Mononuclear cell (primary cell): ENCODE data around the gene OR4K1. TPM values are rescaled to one million over a fixed set of nuclear protein-coding genes. Genes with fewer than 3 reads are reported as not detected.
"Not testable (repeated sequence)": the region's sequence is repeated elsewhere in the genome, so short reads cannot be mapped to it uniquely, and the experiment has no call there.

Source experiments
- H3K27me3 ChIP-seq: 2 replicates; pipeline ENCODE4 v1.6.0; 2011; ENCODE audit warnings: low read length, control low read depth; ENCODE audit not compliant: insufficient read depth
- H3K4me1 ChIP-seq: 2 replicates; pipeline ENCODE4 v1.5.1; 2011; ENCODE audit warnings: mild to moderate bottlenecking, low read length, control low read depth; ENCODE audit not compliant: insufficient read depth
- H3K4me3 ChIP-seq: 2 replicates; pipeline ENCODE4 v1.5.1; 2011; ENCODE audit warnings: mild to moderate bottlenecking, low read length, moderate library complexity
- H3K9me3 ChIP-seq: 2 replicates; pipeline ENCODE4 v1.5.1; 2011; ENCODE audit warnings: low read depth, mild to moderate bottlenecking, control low read depth, low read length
- total RNA-seq: library from RNA; depleted of rRNA; stranded (reverse); fragments of >200 nt; gene quantifications from one replicate; pipeline ENCODE4 v1.2.3, GENCODE V29; 2012

The OR4K1 gene, protein sequence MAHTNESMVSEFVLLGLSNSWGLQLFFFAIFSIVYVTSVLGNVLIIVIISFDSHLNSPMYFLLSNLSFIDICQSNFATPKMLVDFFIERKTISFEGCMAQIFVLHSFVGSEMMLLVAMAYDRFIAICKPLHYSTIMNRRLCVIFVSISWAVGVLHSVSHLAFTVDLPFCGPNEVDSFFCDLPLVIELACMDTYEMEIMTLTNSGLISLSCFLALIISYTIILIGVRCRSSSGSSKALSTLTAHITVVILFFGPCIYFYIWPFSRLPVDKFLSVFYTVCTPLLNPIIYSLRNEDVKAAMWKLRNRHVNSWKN
- total RNA-seq = 0.21 TPM

DNA sequence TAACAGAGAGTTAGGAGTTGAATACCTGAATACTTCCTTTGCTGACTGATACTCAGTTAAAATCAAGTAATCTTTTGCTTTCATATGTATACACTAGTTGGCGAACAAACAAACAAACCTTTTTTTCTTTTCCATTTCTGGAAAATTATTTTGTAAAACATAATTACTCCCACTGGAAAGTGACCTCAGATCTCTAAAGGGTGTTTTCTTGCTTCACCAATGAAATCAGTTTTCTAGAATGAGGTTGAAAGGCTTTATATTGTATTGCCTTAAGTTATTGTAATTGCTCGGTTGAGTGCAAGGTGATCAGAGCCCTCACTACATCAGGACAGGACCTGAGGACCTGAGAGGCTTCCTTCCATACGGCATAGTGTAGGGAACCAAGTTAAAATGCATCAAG is at the start of gene OR4K1:
Gene OR4K1 (plus strand): TSS at position 301 of the 400 bp plus-strand sequence. CDS start 4,750 bp downstream, outside the sequence.
- Histone ChIP-seq H3K4me1 (no peaks in the 10 kb centered on the region), H3K27me3 (no peaks in the 10 kb centered on the region), H3K4me3 (no peak within 1 kb of the TSS), H3K9me3 (no peaks in the 10 kb centered on the region)

GRCh38 chr14:19895282-19895681 is 35.4 kb upstream of the OR4K1 start:
- H3K9me3 ChIP-seq = peaks cover 14% of the 10 kb centered on the region
- no peak overlapping the region for H3K4me3 ChIP-seq
- H3K4me1 ChIP-seq = no peaks in the 10 kb centered on the region
- H3K27me3 ChIP-seq = no peaks in the 10 kb centered on the region

- Histone ChIP-seq H3K4me1 (no peaks in the 10 kb centered on the region), H3K9me3 (no peaks in the 10 kb centered on the region), H3K4me3 (no peak overlapping the region), H3K27me3 (no peaks in the 10 kb centered on the region)
Measured at GRCh38 chr14:19900999-19901398, 29.7 kb upstream of the OR4K1 start.

DNA sequence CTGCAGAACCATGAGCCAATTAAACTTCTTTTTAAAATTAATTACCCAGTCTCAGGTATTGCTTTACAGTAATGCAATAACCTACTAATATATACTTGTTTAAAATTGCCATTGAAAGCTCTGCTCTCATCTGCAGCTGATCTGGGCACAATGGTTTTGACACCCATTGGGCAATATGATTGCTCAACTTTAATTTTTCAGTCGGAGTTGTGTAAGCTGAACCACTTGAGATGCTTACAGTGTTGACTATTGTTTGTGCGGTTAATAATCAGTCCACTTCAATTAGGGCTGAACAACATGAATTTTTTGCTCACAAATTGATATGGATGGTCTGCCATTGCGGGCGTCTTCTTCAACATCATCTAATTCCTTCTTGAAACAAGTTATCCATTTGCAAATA is 28.3 kb upstream of the OR4K1 start:
- Histone ChIP-seq H3K27me3 (no peaks in the 10 kb centered on the region), H3K9me3 (no peaks in the 10 kb centered on the region), H3K4me1 (no peaks in the 10 kb centered on the region), H3K4me3 (no peak overlapping the region)

DNA sequence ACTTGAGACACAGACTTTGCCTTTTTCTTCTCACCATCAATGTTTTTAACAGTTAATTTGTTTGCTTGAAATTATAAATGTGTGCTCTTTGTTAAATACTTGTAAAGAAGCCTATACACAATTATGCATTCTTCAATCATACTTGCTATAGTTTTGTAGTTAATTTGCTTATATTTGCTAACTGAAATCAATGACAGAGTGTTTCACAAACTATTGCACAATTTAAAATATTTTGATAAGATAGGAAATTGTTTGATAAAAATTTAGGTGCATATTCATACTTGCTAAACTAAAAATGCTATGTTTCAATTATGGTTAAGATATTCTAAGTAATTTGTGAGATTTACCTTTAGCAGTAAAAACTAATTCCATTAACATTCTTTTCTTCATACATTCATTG is 24.1 kb upstream of the OR4K1 start:
- Histone ChIP-seq H3K4me1 (no peaks in the 10 kb centered on the region), H3K9me3 (no peaks in the 10 kb centered on the region), H3K4me3 (no peak overlapping the region), H3K27me3 (no peaks in the 10 kb centered on the region)

- Histone ChIP-seq H3K4me3 (no peak overlapping the region), H3K4me1 (no peaks in the 10 kb centered on the region), H3K27me3 (no peaks in the 10 kb centered on the region), H3K9me3 (no peaks in the 10 kb centered on the region)
Measured at GRCh38 chr14:19911114-19911513, 19.6 kb upstream of the OR4K1 start.

GRCh38 chr14:19917243-19917642 is 13.5 kb upstream of the OR4K1 start:
- H3K27me3 ChIP-seq = no peaks in the 10 kb centered on the region
- no peak overlapping the region for H3K4me3 ChIP-seq
- H3K4me1 ChIP-seq = no peaks in the 10 kb centered on the region
- no peaks in the 10 kb centered on the region for H3K9me3 ChIP-seq

DNA sequence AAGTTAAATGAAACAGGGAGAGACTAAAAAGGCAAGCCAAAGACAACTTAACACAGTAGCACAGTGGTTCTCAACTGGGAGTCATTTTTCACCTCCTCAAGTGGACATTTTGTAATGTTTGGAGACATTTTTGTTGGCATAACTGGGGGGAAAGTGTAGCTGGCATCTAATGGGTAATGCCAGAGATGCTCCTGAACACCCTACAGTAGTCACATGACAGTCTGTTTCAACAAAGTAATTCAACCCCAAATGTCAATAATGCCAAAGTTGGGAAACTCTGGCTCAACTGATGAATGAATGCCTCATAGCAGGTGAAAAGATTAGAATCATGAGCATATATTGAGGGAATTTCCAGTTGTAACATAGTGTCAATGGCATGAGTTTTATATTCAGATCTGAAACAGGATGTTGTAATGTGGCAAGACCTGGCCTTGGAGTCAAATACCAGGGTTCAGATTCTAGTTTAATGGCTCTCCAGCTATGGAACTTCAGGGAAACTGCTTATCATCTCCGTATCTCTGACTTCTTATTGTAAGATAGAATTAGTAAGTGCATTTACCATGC is 12.7 kb upstream of the OR4K1 start:
- Histone ChIP-seq H3K4me1 (no peaks in the 10 kb centered on the region), H3K4me3 (no peak overlapping the region), H3K9me3 (no peaks in the 10 kb centered on the region), H3K27me3 (no peaks in the 10 kb centered on the region)

- Histone ChIP-seq H3K27me3 (no peaks in the 10 kb centered on the region), H3K4me1 (no peaks in the 10 kb centered on the region), H3K4me3 (no peak overlapping the region), H3K9me3 (no peaks in the 10 kb centered on the region)
Measured at GRCh38 chr14:19918553-19919264, 12.0 kb upstream of the OR4K1 start.

DNA sequence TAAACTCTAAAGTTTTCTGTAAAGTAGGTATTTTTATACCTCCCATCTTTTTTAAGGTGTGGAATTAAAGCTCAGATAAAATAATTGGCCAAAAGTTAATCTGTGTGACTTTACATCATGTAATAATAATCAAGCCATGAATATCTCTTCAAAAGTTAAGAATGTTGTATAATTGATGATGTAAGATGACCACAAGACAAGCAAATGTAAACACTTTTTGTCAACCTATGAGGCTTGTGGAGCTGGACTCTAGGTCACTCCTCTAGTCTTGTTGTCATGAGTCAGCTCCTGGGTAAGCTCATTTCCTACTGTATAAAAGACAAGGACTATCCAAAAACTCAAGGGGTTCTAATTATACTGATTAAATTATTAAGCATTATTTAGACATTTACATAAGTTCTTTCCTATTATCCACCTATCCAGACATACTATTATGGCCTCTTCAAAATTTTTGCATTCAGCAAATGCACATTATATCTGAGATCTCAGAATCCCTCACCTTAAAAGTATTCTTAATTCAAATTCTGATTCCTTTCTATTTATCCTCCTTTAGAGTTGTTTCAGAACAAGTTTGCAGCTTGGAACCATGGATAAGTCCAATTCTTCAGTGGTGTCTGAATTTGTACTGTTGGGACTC is 10.6 kb upstream of the OR4K1 start, which contains the start of gene OR4K5:
Gene OR4K5 (plus strand): TSS at position 587 of the 637 bp plus-strand sequence. CDS start 0 bp downstream, at position 587.
- Histone ChIP-seq H3K9me3 (no peaks in the 10 kb centered on the region), H3K4me1 (no peaks in the 10 kb centered on the region), H3K4me3 (no peak within 1 kb of the TSS), H3K27me3 (no peaks in the 10 kb centered on the region)

DNA sequence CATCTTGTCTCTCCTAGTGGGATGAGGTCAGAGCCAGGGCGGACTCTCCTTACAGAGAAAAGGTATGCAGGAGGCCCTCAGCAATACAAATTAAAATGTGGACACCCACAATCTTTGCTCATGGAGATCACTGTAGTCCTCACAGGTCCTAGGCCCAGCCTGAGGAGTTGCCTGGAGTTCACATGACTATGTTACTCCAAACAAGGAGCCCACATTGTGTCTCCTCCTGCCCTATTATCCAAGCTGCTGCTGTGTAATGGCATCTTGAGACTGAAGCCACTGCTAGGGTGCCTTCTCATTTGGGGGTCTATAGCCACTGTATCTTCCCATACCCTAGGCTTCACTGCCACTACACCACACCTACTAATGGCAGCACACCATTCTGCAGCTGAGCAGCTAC is 11.0 kb downstream of the OR4K1 start:
- H3K9me3 ChIP-seq = no peaks in the 10 kb centered on the region
- H3K4me3 ChIP-seq = no peak overlapping the region
- no peaks in the 10 kb centered on the region for H3K4me1 ChIP-seq
- no peaks in the 10 kb centered on the region for H3K27me3 ChIP-seq

DNA sequence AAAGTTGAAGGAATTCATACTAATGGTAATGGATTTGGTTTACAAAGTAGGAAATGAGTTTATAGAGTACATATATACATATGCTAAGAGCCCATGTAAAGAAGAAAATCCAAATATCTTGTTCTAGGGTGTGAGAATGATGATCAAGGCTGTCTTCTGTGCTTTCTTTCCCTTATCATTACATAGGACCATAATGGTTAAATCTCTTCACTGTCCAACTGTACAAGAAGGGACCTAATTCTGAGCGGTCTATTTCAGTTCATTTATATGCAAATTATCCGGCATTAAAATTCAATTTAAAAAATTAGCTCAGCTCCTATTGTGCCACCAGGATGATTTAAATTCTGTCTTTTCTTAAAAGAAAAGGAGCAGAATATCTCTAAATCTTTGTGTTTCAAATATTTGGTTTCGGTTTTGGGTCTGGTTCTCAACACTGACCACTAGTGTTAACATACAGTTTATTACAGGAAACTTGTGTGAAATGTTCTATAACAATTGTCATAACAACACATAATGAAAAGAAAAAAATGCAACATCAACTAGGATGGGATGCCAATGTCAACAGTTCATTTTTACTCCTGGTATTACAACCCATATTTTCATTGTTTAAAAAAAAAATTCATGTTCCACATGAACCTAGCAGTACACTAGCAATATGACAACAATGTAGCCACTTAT is 16.8 kb downstream of the OR4K1 start:
- Histone ChIP-seq H3K4me1 (no peaks in the 10 kb centered on the region), H3K9me3 (no peaks in the 10 kb centered on the region), H3K27me3 (no peaks in the 10 kb centered on the region), H3K4me3 (no peak overlapping the region)

DNA sequence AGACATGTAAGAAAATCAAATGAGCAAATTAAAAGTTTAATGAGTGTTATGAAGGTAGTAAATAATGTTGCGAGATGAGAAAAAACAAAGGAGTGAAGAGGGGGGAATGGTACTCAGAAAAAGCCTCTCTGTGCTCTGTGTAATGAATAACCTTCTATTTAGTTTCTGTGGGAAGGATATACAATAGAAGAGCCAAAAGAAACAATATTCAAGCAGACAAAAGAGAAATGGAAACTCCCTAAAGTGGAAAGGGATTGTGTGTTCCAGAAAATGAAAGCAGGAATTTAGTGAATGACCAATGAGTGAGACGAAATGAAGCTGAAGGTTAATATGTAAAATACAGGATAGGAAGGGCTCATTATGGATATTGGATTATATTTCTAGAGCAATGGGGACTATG is 18.5 kb downstream of the OR4K1 start:
- H3K4me3 ChIP-seq = no peak overlapping the region
- H3K4me1 ChIP-seq = no peaks in the 10 kb centered on the region
- no peaks in the 10 kb centered on the region for H3K9me3 ChIP-seq
- no peaks in the 10 kb centered on the region for H3K27me3 ChIP-seq

DNA sequence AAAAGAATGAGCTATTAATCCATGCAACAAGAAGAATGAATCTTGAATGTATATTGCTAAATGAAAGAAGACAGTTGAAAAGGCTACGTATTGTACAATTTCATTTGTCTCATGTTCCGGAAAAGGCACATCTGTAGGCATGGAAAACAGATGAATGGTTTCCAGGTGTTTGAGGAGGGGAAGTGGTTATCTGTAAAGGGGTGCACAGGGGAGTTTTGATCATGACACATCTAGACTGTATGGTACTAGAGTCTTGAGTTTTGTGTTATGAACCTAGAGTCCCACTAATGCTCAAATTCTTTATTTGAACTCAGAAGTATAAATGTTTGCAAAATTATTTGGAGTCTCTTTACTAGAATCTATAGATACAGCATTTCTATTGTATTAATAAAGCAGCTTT is 39.0 kb downstream of the OR4K1 start:
- H3K4me3 ChIP-seq, H3K9me3 ChIP-seq, H3K27me3 ChIP-seq, H3K4me1 ChIP-seq: not testable (repeated sequence)

DNA sequence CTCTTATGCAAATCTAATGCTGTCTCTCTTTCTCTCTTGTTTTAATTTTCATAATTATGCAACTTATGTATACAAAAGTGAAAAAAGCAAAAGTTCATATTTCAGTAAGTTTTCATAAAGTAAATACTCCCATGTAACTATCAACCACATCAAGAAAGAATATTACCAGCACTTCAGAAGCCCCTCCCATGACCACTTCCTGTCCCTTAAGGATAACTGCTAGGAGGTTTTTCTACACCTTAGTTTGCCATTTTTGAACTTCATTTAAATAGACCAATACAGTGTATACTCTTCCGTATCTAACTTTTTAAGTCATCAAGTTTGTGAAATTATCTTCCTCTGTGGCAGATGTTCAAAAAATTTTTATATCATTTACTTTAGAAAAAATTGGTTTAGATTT is 44.1 kb downstream of the OR4K1 start:
- Histone ChIP-seq H3K9me3 (no peaks in the 10 kb centered on the region), H3K27me3 (no peaks in the 10 kb centered on the region), H3K4me1 (no peaks in the 10 kb centered on the region), H3K4me3 (no peak overlapping the region)
